Activated T-helper 1 cell treated with anti-CD3 and anti-CD28 coated beads, Interleukin-2, amount 50 U/mL, for 16 hours (primary cell): ENCODE data around the gene FRS3.
"Not testable (repeated sequence)": the region's sequence is repeated elsewhere in the genome, so short reads cannot be mapped to it uniquely, and the experiment has no call there.

Experiments
- DNase-seq, 2 donors: peaks; one replicate each; pipeline ENCODE4 v3.0.0-alpha.2; 2020; ENCODE audit warnings: low read depth in 1 of 2, low spot score in 1 of 2

Gene FRS3

GRCh38 chr6:41779788-41780550 lies at the start of gene FRS3:
Gene FRS3, minus strand, starts transcription at chr6:41779900. Its CDS starts 2,913 bp downstream, at chr6:41776987.
- DNase-seq, result peak; percentile 99

- no peak for DNase-seq
Observed at GRCh38 chr6:41826343-41827022, 46.8 kb upstream of the FRS3 start.

GRCh38 chr6:41824571-41825569 lies 45.2 kb upstream of the FRS3 start:
- no peak for DNase-seq

- DNase-seq, result no peak
Observed at GRCh38 chr6:41823178-41823577, 43.5 kb upstream of the FRS3 start.

GRCh38 chr6:41822021-41822420 lies 42.3 kb upstream of the FRS3 start:
- DNase-seq, result no peak

- DNase-seq, result no peak
Observed at GRCh38 chr6:41821266-41821665, 41.6 kb upstream of the FRS3 start.

- DNase-seq, result no peak
Observed at GRCh38 chr6:41818271-41819054, 38.8 kb upstream of the FRS3 start.

- no peak for DNase-seq
Observed at GRCh38 chr6:41815587-41815986, 35.9 kb upstream of the FRS3 start.

GRCh38 chr6:41814629-41815028 lies 34.9 kb upstream of the FRS3 start:
- no peak for DNase-seq

GRCh38 chr6:41813956-41814355 lies 34.3 kb upstream of the FRS3 start:
- DNase-seq, result no peak

GRCh38 chr6:41813469-41813868 lies 33.8 kb upstream of the FRS3 start:
- DNase-seq, result no peak

- DNase-seq, result not testable (repeated sequence)
Observed at GRCh38 chr6:41811946-41812345, 32.2 kb upstream of the FRS3 start.

GRCh38 chr6:41811095-41811494 lies 31.4 kb upstream of the FRS3 start:
- DNase-seq, result no peak

GRCh38 chr6:41805830-41806774 lies 26.4 kb upstream of the FRS3 start:
- DNase-seq, result no peak

- no peak for DNase-seq
Observed at GRCh38 chr6:41801380-41801779, 21.7 kb upstream of the FRS3 start.

GRCh38 chr6:41799559-41799911 lies 19.8 kb upstream of the FRS3 start:
- DNase-seq, result no peak

- no peak for DNase-seq
Observed at GRCh38 chr6:41798901-41799558, 19.3 kb upstream of the FRS3 start.

GRCh38 chr6:41796474-41796873 lies 16.8 kb upstream of the FRS3 start:
- no peak for DNase-seq

GRCh38 chr6:41791984-41792383 lies 12.3 kb upstream of the FRS3 start:
- no peak for DNase-seq
